NCI-H2107 treated with DMSO at 0.1 percent for 48 hours (cell line): Measurements from ENCODE around the gene OFD1.

ENCODE experiments used
- DNase-seq: peaks from one replicate; lab custom pipeline; 2025; ENCODE audit not compliant: unreplicated experiment; lab: John Stamatoyannopoulos, UW

The OFD1 gene

DNA sequence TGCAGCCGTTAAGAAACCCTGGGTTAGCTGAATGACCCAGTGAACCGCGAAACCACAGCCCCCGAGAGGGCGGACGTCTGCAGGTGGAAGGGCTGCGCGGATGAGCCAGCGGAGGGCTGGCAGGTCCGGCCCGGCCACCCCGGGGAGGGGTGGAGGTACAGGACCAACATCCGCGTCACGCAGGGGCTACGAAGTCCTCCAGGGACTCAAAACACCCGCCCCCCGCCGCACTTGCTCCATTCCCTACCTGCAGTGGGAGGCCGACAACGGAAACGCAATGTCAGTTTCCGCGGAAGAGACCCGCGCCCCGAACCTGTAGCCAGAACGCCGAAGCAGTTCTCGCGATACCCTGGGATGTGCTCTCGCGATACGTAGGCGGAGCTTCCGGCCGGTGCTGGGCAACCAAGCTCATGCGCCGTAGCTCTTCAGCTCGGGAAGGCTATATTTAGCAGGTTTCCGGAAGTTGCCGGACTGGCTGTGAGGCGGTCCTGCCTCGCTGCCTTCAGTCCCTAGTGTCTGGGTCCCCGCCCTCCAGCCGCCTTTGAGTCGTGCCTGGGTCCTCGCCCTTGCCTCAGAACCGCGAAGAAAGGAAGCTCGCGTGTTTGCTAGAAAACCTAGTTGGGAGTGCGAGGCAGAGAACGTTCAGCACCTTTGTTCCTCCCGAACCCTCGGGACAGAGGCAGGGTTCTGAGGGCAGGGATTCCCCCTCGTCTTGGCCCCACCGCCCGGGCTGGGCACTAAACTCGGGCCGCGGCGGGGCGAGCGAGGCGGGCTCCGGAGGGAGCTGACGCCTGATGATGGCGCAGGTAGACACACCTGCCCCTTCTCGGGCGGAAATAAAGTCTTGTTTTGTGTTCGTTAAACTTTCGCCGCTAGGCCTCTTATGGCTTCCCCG is at the start of gene OFD1, which contains the start of gene TRAPPC2:
Gene OFD1 (plus strand): TSS at position 471 of the 895 bp plus-strand sequence. CDS start 324 bp downstream, at position 795.
Gene TRAPPC2 (minus strand): TSS at position 343 of the 895 bp plus-strand sequence. CDS start 14,657 bp downstream, outside the sequence.
- peak; percentile 95 for DNase-seq

- DNase-seq = no peak
Measured at GRCh38 chrX:13685126-13685763, 49.3 kb upstream of the OFD1 start.

- DNase-seq = no peak
Measured at GRCh38 chrX:13687203-13687602, 47.3 kb upstream of the OFD1 start.

- peak; percentile 32 for DNase-seq
Measured at GRCh38 chrX:13688384-13688957, 46.1 kb upstream of the OFD1 start.

GRCh38 chrX:13688958-13689740 is 45.4 kb upstream of the OFD1 start, which contains the start of gene RAB9A:
Gene RAB9A (plus strand): TSS chrX:13689128. CDS start chrX:13708747, 19,619 bp downstream.
- DNase-seq = peak; percentile 64

DNA sequence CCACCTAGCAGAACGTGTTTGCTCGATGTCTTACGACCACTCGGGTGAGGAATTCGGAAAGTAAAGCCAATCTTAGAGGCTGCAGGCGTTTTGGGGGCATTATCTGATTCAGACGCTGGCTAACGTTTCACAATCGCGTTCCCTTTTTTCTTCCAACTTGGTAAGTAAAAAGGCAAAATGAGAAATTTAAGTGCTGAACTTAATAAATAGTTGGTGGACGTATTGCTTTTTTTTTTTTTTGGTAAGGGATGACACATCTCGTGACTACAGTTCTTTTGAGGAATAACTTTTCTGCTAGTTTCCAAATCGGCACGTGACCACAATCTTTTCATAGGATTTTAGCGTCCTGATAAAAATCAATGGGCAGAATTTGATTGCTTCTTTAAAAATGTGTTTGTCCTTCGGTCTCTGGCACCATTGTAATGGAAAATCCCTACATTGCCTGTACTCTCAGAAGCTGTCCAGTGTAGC is 44.8 kb upstream of the OFD1 start:
- DNase-seq = no peak

GRCh38 chrX:13690836-13691235 is 43.7 kb upstream of the OFD1 start:
- DNase-seq = no peak

DNA sequence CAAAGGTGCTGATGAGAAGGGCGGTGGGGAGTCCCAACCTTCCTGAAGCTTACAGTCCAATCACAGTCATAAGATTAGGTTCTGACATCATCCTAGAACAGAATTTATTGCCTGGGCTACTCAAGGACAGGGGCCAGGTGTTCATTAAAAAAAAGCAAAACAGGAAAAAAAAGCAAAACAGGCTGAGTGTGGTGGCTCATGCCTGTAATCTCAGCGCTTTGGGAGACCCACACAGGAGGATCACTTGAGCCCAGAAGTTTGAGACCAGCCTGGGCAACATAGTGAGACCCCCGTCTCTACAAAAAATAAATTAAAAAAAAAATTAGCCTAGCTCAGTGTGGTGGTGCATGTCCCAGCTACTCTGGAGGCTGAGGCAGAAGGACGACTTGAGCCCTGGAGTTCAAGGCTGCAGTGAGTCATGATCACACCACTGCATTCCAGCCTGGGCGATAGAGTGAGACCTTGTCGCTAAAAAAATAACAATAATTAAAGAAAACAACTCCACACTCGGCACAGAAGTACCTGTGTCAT is 42.6 kb upstream of the OFD1 start:
- no peak for DNase-seq

- no peak for DNase-seq
Measured at GRCh38 chrX:13692771-13693231, 41.7 kb upstream of the OFD1 start.

DNA sequence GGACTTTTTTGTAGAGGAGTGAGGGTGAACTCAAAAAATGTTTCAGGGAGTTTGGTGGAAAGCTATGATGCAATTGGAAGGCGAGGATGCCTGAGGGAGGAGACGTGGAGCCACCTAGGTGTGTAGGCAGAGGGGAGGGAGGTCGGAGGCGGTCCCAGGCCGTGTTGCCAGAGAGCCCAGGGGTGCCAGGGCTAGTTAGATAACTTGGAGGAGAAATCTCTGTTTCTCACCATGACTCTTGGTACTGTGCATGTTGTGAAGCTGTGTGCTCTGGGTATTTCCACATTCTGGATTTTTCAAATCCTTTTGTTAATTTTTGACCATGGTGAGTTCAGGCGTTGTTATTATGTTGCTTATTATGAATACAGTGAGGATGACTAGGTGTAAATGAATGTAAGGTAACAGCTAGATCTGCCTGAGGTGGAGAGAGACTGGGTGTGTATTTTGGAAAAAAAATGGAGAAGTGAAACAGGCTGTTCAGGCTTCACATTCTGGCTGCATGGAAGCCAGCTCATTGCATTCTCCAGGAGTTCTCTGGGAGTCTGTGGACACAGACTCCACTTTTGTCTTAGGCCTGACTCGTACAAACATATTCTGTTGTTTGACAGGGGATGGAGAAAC is 41.1 kb upstream of the OFD1 start:
- no peak for DNase-seq

GRCh38 chrX:13694359-13694758 is 40.2 kb upstream of the OFD1 start:
- DNase-seq = no peak

- no peak for DNase-seq
Measured at GRCh38 chrX:13694983-13695382, 39.6 kb upstream of the OFD1 start.

DNA sequence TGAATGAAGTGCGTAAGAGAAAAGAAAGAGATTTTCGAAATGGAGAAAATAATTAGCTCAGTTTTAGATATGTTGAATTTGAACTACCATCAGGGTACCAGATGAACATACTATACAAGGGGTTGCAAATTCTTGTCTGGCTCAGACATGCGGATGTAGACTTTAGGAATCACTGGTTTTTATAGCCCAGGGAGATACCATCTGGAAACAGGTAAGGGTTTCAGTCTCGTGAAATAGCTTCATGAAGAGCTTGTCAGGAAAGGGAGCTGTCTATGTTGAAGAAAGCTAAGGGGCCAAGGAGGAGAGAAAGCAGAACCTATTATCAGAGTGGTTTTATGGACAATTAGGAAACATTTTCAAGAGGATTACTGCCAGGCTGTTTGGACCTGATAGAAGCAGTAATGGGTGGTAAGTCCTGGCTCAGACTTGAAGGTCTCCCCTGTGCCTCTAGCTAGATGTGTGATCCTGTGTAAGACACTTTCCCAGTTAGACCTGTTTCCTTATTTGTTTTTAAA is 38.9 kb upstream of the OFD1 start:
- no peak for DNase-seq

DNA sequence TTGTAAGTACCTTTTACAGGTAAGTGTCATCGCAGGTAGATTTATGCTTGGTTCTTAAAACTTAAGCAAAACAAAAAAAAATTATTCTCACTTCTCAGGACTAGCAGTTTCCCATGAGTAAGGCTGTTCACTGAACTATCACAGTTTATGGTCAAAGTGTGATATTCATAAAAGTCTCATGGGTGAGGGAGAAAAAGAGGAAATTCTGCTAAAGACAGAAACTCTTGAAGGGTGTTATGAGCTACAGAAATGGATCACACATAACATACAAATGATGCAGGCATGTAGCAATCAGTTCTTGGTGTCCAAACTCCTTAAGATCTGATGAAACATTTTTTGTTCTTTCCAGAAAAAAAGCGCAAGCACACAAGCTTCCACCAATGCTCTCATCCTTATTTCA is 37.1 kb upstream of the OFD1 start:
- DNase-seq = no peak

DNA sequence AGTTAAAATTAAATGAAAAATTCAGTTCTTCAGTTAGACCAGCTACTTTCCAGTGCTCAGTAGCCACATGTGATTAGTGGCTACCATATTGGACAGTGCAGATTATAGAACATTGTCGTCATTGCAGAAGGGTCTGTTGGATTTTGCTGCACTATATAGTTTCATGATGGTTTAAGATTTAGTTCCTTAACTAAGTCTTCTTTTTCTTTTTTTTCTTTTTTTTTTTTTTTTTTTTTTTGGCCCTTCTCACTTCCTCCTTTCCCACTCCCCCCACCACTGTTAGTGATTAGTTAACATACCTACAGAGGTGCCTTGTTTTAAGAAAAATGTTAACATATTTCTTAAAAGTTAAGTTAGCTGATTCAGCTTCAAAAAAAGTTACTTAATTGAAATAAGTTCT is 36.6 kb upstream of the OFD1 start:
- no peak for DNase-seq

DNA sequence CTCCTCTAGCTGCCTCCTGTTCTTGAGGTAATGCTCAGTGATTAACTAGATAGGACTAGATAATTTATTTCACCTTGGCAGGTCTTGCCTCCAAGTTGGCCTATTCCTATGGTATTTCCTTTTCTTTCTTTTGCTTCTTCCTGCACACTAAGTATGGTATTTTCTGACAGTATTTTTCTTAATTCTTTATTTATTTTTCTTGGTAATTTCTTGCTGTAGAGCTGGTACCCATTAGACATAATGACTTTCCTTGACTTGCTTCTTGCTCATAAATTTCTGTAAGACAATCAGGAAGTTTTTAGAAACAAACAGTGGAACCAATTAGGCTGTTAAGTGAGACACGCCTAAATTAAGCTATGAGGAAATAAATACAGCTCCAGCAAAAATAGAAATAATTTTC is 36.1 kb upstream of the OFD1 start:
- DNase-seq = no peak

DNA sequence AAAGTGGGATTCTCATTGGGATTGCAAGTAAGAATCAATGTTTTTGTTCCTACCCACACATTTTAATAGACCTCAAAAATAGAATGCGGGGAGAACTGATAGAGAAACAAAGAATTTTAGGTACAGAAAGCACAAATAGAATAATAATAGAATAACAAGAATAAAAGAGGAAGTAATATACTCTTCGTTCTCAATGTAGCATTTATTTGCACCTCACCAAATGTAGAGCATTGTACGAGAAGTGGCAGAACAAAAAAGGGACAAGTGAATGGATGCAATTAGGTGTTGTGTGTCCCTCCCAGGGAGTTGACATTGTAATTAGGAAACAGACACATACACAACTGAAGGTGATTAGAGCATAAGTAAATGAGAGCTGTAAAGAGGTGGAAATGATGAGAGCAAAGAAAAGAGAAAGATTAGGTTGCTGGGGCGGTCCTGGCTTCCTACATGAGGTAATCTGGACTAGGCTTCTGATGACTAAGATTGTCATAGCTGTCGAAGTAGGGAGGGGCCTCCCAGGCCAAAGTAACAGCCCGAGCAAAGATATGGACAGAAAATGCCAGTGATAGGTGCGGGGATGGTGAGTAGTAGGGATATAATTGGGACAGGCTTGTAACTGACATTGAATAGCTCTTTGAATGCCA is 35.2 kb upstream of the OFD1 start:
- no peak for DNase-seq

GRCh38 chrX:13700380-13700779 is 34.2 kb upstream of the OFD1 start:
- no peak for DNase-seq

GRCh38 chrX:13702111-13702789 is 32.3 kb upstream of the OFD1 start:
- DNase-seq = no peak
